ENCODE results near the gene S100A4. TPM values are rescaled to one million over a fixed set of nuclear protein-coding genes. Genes with fewer than 3 reads are reported as not detected.
A peak's percentile ranks its signal among the peaks of the same experiment; 100 is the strongest.

S100A4 gene
- total RNA-seq, 1 donor from 2014 or later: 69.3 TPM

DNA sequence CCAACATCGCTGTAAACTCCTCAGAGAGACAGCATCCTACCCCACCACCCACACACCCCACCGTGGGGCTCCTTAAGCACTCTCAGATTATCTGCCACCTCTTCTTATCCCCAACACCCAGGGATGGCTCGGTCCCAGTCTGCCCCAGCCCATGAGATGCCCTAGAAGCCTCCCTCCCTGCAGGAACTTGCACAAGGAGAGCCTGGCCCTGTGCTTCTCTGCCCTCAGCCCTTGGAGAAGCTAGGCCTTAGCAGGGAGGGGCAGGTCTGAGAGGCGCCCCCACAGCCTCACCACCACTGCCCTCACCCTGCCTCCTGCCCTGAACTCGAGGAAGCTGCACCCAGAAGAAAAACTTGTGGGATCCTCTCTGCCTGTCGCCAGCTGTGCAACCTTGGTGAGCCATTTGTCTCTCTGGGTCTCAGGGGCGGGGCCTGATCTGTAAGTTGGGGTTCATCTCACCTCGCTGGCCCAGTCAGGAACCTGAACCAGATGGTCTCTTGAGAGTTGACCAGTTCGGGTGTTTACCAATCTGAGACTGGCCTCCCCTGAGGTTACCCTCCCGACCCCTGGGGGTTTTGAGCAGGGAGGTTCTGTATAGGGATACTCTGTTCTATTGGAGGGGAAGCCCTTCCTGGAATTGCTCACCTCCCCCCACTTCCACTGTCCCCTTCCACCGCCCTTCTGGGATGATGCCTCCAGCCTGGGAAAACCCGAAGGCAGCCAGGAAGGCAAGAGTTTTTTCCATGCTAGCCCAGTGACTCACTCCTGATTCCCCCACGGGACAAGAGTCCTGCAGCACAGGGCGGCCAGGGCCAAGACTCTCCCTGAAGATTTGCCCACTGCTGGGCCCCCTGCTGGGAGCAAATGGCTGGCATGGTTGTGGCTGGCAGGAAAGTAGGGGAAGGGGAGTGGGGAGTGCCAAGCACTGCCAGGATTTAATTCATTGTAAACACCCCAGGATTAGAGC is 3.4 kb upstream of the S100A4 start, which contains the start of gene S100A3:
S100A3 (minus strand) TSS at position 537 of the 967 bp plus-strand sequence. CDS start 773 bp downstream, outside the sequence.
- Histone ChIP-seq H3K4me3 (ENCODE audit: insufficient read depth, low read depth, low read length) (no peak within 1 kb of the TSS), H3K4me2 (ENCODE audit: low read length) (peak within 1 kb of the TSS; percentile 62), H4K20me1 (ENCODE audit: insufficient read depth, low read length) (no peaks in the 10 kb centered on the region), H3K27ac (ENCODE audit: low read depth, low read length) (peak within 1 kb of the TSS; percentile 66), H3K27me3 (ENCODE audit: insufficient read depth, low read length) (no peaks in the 10 kb centered on the region), H3K9ac (ENCODE audit: low read length) (peak within 1 kb of the TSS; percentile 69), H3K36me3 (ENCODE audit: insufficient read depth, low read length) (no peaks in the 10 kb centered on the region), H3K4me1 (ENCODE audit: insufficient read depth, low read length) (peaks cover 39% of the 10 kb centered on the region), H3K79me2 (ENCODE audit: insufficient read depth, low read length) (no peaks in the 10 kb centered on the region), H3K9me3 (ENCODE audit: insufficient read depth, low read depth, low read length) (no peaks in the 10 kb centered on the region), H2AFZ (ENCODE audit: low read depth, low read length) (peak within 1 kb of the TSS; percentile 62)
- H3K27me3 Mint-ChIP-seq (ENCODE audit: low read depth, unreplicated experiment): no peaks in the 10 kb centered on the region
- no peak for TF ChIP-seq EZH2 (IDR thresholded peaks at IDR 0.05; ENCODE audit: insufficient read depth, low read length)
- TF ChIP-seq, protein P1, sequence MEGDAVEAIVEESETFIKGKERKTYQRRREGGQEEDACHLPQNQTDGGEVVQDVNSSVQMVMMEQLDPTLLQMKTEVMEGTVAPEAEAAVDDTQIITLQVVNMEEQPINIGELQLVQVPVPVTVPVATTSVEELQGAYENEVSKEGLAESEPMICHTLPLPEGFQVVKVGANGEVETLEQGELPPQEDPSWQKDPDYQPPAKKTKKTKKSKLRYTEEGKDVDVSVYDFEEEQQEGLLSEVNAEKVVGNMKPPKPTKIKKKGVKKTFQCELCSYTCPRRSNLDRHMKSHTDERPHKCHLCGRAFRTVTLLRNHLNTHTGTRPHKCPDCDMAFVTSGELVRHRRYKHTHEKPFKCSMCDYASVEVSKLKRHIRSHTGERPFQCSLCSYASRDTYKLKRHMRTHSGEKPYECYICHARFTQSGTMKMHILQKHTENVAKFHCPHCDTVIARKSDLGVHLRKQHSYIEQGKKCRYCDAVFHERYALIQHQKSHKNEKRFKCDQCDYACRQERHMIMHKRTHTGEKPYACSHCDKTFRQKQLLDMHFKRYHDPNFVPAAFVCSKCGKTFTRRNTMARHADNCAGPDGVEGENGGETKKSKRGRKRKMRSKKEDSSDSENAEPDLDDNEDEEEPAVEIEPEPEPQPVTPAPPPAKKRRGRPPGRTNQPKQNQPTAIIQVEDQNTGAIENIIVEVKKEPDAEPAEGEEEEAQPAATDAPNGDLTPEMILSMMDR (IDR thresholded peaks at IDR 0.05; ENCODE audit: insufficient read depth, low read depth, low read length): no peak
- no peaks in the 10 kb centered on the region for H3K36me3 Mint-ChIP-seq (ENCODE audit: low read depth, unreplicated experiment)
- FAIRE-seq (peak; percentile 49), DNase-seq (ENCODE audit: low read depth) (peak; percentile 84)
- peaks cover 69% of the 10 kb centered on the region for H3K4me1 Mint-ChIP-seq (ENCODE audit: low read depth, unreplicated experiment)
- peak within 1 kb of the TSS; percentile 70 for H3K4me3 Mint-ChIP-seq (ENCODE audit: unreplicated experiment)
- peak within 1 kb of the TSS; percentile 88 for H3K27ac Mint-ChIP-seq (ENCODE audit: unreplicated experiment)
- no peaks in the 10 kb centered on the region for H3K9me3 Mint-ChIP-seq (ENCODE audit: unreplicated experiment)

DNA sequence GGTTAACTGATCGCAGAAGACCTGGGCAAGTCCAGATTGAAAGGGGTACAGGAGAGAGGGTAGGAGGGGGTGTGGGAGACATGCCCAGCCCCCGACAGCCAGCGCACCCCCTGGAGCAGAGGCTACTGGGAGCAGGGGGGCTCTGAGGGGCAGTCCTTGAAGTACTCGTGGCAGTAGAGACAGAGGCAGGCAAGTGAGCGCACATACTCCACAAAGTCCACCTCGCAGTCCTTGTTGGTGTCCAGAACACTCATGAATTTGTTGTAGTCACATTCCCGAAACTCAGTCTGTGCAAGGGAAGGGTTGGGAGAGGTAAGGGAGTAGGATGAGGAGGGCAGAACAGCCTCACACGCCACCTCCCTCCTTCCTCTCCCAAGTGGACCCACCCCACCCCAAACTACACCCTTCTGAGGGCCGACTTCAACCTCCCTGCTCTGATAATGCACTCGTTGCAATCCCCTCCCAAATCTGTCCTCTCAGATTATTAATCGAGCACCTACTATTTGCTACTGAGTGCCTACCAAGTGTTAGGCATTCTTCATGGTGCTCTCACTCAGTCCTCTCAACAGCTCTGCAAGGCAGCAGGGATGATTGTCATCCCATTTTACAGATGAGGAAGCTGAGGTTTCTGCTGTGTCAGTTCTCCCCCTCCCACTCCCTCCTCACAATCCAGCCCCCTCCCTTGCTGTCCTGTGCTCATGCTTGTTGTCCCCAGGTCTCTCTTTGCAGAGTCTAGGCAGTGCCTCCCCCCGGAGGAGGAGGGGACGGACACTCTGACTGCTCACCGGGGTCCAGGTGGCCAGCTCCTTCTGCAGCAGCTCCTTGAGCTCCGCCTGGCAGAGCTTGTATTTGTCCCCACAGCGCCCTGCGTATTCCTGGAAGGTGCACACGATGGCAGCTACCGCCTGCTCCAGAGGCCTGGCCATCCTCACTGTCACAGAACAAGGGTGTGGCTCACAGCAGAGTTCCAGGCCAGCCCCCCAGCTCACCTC is 2.2 kb upstream of the S100A4 start:
- Mint-ChIP-seq H3K36me3 (ENCODE audit: low read depth, unreplicated experiment) (no peaks in the 10 kb centered on the region), H3K9me3 (ENCODE audit: unreplicated experiment) (no peaks in the 10 kb centered on the region), H3K27me3 (ENCODE audit: low read depth, unreplicated experiment) (no peaks in the 10 kb centered on the region), H3K4me3 (ENCODE audit: unreplicated experiment) (no peak overlapping the region), H3K27ac (ENCODE audit: unreplicated experiment) (no peak overlapping the region), H3K4me1 (ENCODE audit: low read depth, unreplicated experiment) (peaks cover 68% of the 10 kb centered on the region)
- FAIRE-seq (no peak), DNase-seq (ENCODE audit: low read depth) (no peak)
- Histone ChIP-seq H2AFZ (ENCODE audit: low read depth, low read length) (no peak overlapping the region), H3K79me2 (ENCODE audit: insufficient read depth, low read length) (no peaks in the 10 kb centered on the region), H3K27ac (ENCODE audit: low read depth, low read length) (no peak overlapping the region), H3K27me3 (ENCODE audit: insufficient read depth, low read length) (no peaks in the 10 kb centered on the region), H3K9ac (ENCODE audit: low read length) (no peak overlapping the region), H3K9me3 (ENCODE audit: insufficient read depth, low read depth, low read length) (no peaks in the 10 kb centered on the region), H4K20me1 (ENCODE audit: insufficient read depth, low read length) (no peaks in the 10 kb centered on the region), H3K4me3 (ENCODE audit: insufficient read depth, low read depth, low read length) (no peak overlapping the region), H3K36me3 (ENCODE audit: insufficient read depth, low read length) (no peaks in the 10 kb centered on the region), H3K4me2 (ENCODE audit: low read length) (no peak overlapping the region), H3K4me1 (ENCODE audit: insufficient read depth, low read length) (peaks cover 40% of the 10 kb centered on the region)
- TF ChIP-seq EZH2 (IDR thresholded peaks at IDR 0.05; ENCODE audit: insufficient read depth, low read length): no peak

Measured in astrocyte (in vitro differentiated cells and primary cell).